Tibial artery (tissue), 4 donors: ENCODE results near the gene GBE1.
A peak's percentile ranks its signal among the peaks of the same experiment; 100 is the strongest.

ENCODE experiments used
- DNase-seq, 2 donors: peaks; one replicate each; pipeline ENCODE4 v3.0.0-alpha.2; 2019
- H3K27ac ChIP-seq, 2 donors: fragments of 200-600 bp; sonication (generic) in 1 of 2; 1 replicate in 1 of 2; 2 replicates in 1 of 2; pipeline ENCODE4 v1.5.1; 2018 to 2019; ENCODE audit warnings: mild to moderate bottlenecking in 1 of 2
- H3K27me3 ChIP-seq, 2 donors: fragments of 200-600 bp; sonication (generic) in 1 of 2; one replicate each; pipeline versions ENCODE4 v1.5.1 to v1.6.0; 2016 to 2019
- H3K36me3 ChIP-seq, 3 donors: fragments of 200-600 bp; sonication (generic) in 2 of 3; one replicate each; pipeline ENCODE4 v1.5.1; 2016 to 2019; ENCODE audit warnings: mild to moderate bottlenecking in 2 of 3
- H3K4me1 ChIP-seq, 4 donors: fragments of 200-600 bp; sonication (generic) in 2 of 4; 1 replicate in 3 of 4; 2 replicates in 1 of 4; pipeline ENCODE4 v1.5.1; 2016 to 2019
- H3K4me3 ChIP-seq, 2 donors: fragments of 200-600 bp; sonication (generic) in 1 of 2; 1 replicate in 1 of 2; 2 replicates in 1 of 2; pipeline ENCODE4 v1.5.1; 2018 to 2019; ENCODE audit warnings: mild to moderate bottlenecking in 2 of 2
- H3K9me3 ChIP-seq, 3 donors: fragments of 200-600 bp; sonication (generic) in 1 of 3; one replicate each; pipeline ENCODE4 v1.5.1; 2016 to 2019
- intact Hi-C: fragments of 100-400 bp; cut with DNase I; formaldehyde crosslinking; loops from one replicate; pipeline ENCODE4 v1.15.0; 2023; ENCODE audit warnings: low total_unique reads
- TF ChIP-seq, protein P1 (sequence below), 2 experiments: fragments of 200-600 bp in 1 of 2; fragments of 450-650 bp in 1 of 2; IDR thresholded peaks; one replicate each; pipeline ENCODE4 v1.5.1; 2017 to 2019; ENCODE audit warnings: antibody characterized with exemption in 2 of 2, mild to moderate bottlenecking in 1 of 2, moderate library complexity in 1 of 2

Gene GBE1

DNA sequence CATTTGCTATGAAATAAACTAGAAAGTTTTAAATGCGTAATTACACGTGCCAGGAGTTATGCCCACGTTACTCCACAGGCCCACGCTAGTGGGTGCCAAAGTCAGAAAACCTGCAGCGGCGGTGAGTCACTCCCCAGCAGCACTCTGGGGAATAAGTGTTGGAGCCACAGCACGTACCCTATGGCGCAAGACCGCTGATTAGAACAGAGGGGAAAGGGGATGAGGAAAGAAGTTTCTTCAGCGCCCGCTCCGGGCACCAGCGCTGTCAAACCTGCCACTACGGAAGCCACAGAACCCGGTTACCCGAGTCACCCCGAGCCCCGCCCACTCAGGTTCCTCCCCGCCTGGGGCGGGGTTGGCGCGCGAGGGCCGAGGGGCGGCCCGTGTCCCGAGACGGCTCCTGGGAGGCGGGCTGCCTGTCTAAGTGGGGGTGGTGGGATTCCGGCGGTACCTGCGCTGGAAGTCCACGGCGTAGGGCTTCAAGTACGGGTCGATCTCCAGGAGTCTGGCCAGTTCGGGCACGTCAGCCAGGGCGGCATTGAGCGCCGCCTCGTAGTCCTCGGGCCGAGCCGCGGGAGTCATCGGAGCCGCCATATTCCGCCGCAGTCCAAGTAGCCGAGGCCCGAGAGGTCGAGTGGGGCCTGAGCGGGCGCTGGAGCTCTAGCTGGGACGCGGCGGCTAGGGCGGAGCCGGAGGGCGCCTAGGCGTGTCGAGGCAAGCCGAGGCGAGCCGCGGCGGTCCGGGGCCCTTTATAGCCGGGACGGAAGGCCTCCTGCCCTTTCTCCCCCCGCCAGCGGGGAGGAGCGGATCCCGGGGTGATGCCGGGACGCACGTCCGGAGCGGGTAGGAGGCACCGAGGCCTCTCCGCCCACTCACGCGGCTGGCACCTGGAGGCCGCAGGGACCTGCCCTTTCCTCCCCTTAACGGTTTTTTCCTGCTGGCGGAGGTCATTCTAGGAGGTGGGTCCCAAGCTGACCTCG, at the start of gene GBE1:
Gene GBE1 (minus strand): TSS at position 722 of the 980 bp plus-strand sequence. CDS start 128 bp downstream, at position 594.
- intact Hi-C loops: no loop called here
- Histone ChIP-seq H3K4me1 (peaks cover 0 to 55% (median 28%) of the 10 kb centered on the region in 4 donors), H3K36me3 (no peaks in the 10 kb centered on the region), H3K27ac (peak within 1 kb of the TSS; percentile 94 to 97), H3K27me3 (no peaks in the 10 kb centered on the region), H3K9me3 (no peaks in the 10 kb centered on the region), H3K4me3 (peak within 1 kb of the TSS; percentile 65 to 71)
- peak; percentile 96 to 98 for DNase-seq
- TF ChIP-seq, protein P1, sequence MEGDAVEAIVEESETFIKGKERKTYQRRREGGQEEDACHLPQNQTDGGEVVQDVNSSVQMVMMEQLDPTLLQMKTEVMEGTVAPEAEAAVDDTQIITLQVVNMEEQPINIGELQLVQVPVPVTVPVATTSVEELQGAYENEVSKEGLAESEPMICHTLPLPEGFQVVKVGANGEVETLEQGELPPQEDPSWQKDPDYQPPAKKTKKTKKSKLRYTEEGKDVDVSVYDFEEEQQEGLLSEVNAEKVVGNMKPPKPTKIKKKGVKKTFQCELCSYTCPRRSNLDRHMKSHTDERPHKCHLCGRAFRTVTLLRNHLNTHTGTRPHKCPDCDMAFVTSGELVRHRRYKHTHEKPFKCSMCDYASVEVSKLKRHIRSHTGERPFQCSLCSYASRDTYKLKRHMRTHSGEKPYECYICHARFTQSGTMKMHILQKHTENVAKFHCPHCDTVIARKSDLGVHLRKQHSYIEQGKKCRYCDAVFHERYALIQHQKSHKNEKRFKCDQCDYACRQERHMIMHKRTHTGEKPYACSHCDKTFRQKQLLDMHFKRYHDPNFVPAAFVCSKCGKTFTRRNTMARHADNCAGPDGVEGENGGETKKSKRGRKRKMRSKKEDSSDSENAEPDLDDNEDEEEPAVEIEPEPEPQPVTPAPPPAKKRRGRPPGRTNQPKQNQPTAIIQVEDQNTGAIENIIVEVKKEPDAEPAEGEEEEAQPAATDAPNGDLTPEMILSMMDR (IDR thresholded peaks at IDR 0.05): peak; percentile 27 to 33

DNA sequence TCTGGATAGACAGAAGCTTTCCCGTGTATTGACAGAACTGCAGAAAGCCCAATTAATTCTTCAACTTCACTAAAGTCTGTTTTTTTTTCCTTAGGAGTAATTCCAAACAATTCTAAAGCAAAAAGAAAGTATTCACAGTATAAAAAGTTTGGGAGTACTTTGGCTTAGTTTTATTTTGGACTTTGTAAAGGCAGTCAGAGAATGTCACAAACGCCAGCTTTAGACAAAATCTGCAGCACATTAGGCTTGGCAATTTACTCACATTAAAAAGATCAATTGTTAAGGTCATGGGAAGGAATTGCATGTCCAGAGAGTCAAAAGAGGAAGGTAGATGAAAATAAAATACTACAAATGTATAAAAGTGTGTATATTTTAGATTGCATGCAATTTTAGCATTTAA, 47.5 kb upstream of the GBE1 start:
- no peak for DNase-seq
- Histone ChIP-seq H3K4me3 (no peak overlapping the region), H3K27ac (no peak overlapping the region), H3K9me3 (no peaks in the 10 kb centered on the region), H3K4me1 (no peaks in the 10 kb centered on the region), H3K27me3 (no peaks in the 10 kb centered on the region), H3K36me3 (no peaks in the 10 kb centered on the region)
- TF ChIP-seq, protein P1 (IDR thresholded peaks at IDR 0.05): no peak
- intact Hi-C loops: no loop called here

DNA sequence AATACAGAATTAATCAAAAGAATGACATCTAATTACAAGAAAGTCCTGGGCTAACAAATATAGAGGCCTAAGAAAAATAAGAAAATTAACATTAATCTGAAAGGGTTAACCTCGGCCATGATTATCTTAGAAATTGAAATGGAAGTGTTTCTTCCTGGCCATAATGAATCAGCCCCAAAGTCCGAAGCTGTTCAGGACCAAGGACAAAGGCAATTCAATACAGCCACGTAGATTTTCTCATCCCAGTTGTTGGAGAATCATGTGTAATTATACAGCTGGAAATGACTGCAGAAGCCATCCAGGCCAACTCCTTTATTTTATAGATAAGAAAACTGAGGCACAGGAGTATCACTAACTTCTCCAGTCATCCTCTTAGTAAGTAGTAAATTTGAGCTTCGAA, 38.0 kb upstream of the GBE1 start:
- TF ChIP-seq, protein P1 (IDR thresholded peaks at IDR 0.05): no peak
- H3K27ac ChIP-seq: no peak overlapping the region
- H3K4me3 ChIP-seq: no peak overlapping the region
- no peaks in the 10 kb centered on the region for H3K4me1 ChIP-seq
- H3K27me3 ChIP-seq: no peaks in the 10 kb centered on the region
- no peak for DNase-seq
- no peaks in the 10 kb centered on the region for H3K36me3 ChIP-seq
- intact Hi-C loops: no loop called here
- H3K9me3 ChIP-seq: no peaks in the 10 kb centered on the region

DNA sequence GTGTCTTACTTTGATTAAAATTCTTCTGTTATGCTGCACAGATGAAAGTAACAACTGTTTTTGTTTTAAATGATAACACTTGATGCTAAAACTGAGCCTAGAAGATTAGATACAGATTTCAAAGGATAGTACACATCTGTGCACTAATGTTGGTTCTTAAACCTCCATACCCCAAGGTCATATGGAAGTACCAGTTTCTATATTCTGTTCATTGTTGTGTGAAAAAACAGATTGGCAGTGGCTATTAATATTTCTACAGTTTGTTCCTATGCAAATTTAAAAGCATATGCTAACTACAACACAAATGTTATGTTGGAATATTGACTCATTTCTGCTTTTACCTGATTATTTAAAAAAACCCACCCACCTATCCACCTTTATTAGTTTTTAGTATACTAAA, 32.0 kb upstream of the GBE1 start:
- Histone ChIP-seq H3K27ac (no peak overlapping the region), H3K4me3 (no peak overlapping the region), H3K9me3 (no peaks in the 10 kb centered on the region), H3K27me3 (no peaks in the 10 kb centered on the region), H3K36me3 (no peaks in the 10 kb centered on the region), H3K4me1 (peaks cover 0 to 3% (median 0%) of the 10 kb centered on the region in 4 donors)
- TF ChIP-seq, protein P1 (IDR thresholded peaks at IDR 0.05): no peak
- DNase-seq: no peak
- intact Hi-C loops: no loop called here

DNA sequence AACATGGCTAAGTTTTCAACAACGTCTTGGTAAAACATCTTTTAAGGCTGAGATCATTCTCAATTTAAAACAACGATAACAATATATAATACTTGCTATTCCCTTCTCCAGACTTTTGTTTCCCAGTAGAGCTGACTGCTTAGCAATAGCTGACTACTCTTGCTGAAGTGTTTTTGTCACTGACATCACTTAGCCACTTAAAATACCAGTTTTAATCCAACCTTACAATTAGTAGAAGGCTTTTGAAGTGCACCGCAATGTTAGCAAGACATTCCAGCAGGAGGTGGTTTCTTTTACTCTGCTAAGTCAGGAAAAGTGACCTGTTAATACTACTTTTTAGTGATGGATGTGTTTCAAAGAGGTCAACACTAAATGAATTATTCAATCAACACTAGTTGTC, 28.7 kb upstream of the GBE1 start:
- H3K4me1 ChIP-seq: peaks cover 0 to 3% (median 0%) of the 10 kb centered on the region in 4 donors
- no peaks in the 10 kb centered on the region for H3K9me3 ChIP-seq
- DNase-seq: no peak
- intact Hi-C loops: no loop called here
- H3K4me3 ChIP-seq: no peak overlapping the region
- H3K27ac ChIP-seq: no peak overlapping the region
- TF ChIP-seq, protein P1 (IDR thresholded peaks at IDR 0.05): no peak
- no peaks in the 10 kb centered on the region for H3K27me3 ChIP-seq
- no peaks in the 10 kb centered on the region for H3K36me3 ChIP-seq
